Choroid plexus epithelial cell (primary cell): Measurements from ENCODE around the gene GPR39.

Experiments
- DNase-seq: peaks from one replicate; pipeline ENCODE4 v3.0.0-alpha.2; 2010; ENCODE audit warnings: low read depth
- H3K4me3 ChIP-seq: 2 replicates; pipeline ENCODE4 v1.5.1; 2011; ENCODE audit warnings: low read depth, mild to moderate bottlenecking, control low read depth, low read length, moderate library complexity
- CTCF ChIP-seq: conservative IDR thresholded peaks from 2 replicates; pipeline ENCODE4 v1.5.1; 2011; ENCODE audit warnings: low read depth, mild to moderate bottlenecking, control low read depth, inconsistent platforms, low read length, moderate library complexity

GPR39 gene

GRCh38 chr2:132426656-132427055, 10.1 kb downstream of the GPR39 start:
- no peak overlapping the region for H3K4me3 ChIP-seq
- DNase-seq = no peak
- no peak for TF ChIP-seq CTCF

- DNase-seq = no peak
- no peak for TF ChIP-seq CTCF
- no peak overlapping the region for H3K4me3 ChIP-seq
Observed at GRCh38 chr2:132429351-132429750, 12.7 kb downstream of the GPR39 start.

- no peak for DNase-seq
- H3K4me3 ChIP-seq = no peak overlapping the region
- TF ChIP-seq CTCF = no peak
Observed at GRCh38 chr2:132429941-132430573, 13.5 kb downstream of the GPR39 start.

- TF ChIP-seq CTCF = no peak
- no peak overlapping the region for H3K4me3 ChIP-seq
- no peak for DNase-seq
Observed at GRCh38 chr2:132430895-132431294, 14.3 kb downstream of the GPR39 start.

- no peak overlapping the region for H3K4me3 ChIP-seq
- DNase-seq = no peak
- no peak for TF ChIP-seq CTCF
Observed at GRCh38 chr2:132437852-132438669, 21.5 kb downstream of the GPR39 start.

GRCh38 chr2:132438691-132439090, 22.1 kb downstream of the GPR39 start:
- TF ChIP-seq CTCF = no peak
- DNase-seq = peak; percentile 81
- H3K4me3 ChIP-seq = no peak overlapping the region
